VCaP (cell line): ENCODE measurements around the gene FXYD4.

Experiments used
- H3K27ac ChIP-seq: fragments of 450-650 bp; 2 replicates; pipeline ENCODE4 v1.5.1; 2017
- TF ChIP-seq, protein P1 (sequence below): fragments of 450-650 bp; conservative IDR thresholded peaks from 2 replicates; pipeline ENCODE4 v1.5.1; 2017; ENCODE audit warnings: mild to moderate bottlenecking, moderate library complexity

Gene FXYD4

DNA sequence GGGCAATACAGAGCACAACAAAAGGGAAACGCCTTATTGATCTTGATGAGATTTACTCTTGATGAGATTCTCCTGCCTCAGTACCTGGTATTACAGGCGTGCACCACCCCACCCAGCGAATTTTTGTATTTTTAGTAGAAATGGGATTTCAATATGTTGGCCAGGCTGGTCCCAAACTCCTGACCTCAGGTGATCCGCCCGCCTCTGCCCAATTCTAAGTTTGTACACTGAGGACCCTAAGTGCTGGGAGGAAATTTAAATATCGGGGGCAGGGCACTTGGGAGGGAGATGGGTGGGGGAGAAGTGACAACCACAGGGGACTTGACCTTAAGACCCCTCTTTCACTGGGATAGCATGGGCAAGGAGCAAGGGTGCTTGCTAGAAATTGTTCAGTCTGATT, 23.4 kb downstream of the FXYD4 start:
- TF ChIP-seq, protein P1, sequence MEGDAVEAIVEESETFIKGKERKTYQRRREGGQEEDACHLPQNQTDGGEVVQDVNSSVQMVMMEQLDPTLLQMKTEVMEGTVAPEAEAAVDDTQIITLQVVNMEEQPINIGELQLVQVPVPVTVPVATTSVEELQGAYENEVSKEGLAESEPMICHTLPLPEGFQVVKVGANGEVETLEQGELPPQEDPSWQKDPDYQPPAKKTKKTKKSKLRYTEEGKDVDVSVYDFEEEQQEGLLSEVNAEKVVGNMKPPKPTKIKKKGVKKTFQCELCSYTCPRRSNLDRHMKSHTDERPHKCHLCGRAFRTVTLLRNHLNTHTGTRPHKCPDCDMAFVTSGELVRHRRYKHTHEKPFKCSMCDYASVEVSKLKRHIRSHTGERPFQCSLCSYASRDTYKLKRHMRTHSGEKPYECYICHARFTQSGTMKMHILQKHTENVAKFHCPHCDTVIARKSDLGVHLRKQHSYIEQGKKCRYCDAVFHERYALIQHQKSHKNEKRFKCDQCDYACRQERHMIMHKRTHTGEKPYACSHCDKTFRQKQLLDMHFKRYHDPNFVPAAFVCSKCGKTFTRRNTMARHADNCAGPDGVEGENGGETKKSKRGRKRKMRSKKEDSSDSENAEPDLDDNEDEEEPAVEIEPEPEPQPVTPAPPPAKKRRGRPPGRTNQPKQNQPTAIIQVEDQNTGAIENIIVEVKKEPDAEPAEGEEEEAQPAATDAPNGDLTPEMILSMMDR = no peak
- peak overlapping the region; percentile 99 for H3K27ac ChIP-seq

DNA sequence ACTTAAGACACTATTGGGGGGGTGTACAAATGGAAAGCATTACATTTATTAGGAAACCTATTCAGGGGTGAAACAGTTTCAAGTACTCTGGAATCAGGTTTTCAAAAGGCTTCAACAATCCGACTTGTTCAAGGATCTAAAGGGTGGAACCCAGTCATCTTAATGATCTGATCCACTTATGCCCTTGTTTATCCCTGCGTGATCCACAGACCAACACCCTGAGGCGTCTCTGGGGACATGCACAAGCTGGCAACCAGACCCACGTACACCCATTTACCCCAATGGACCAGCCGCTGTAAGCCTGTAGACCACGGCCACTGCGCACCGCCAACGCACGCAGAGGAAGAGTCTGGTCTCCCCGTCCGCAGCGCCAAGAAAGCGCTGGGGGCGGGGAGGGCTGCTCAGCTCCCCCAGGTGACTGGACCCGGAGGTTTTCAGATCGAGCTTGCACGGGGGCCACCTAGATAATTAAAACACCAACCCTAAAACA, 24.2 kb downstream of the FXYD4 start:
- TF ChIP-seq, protein P1 = no peak
- H3K27ac ChIP-seq = peak overlapping the region; percentile 99

DNA sequence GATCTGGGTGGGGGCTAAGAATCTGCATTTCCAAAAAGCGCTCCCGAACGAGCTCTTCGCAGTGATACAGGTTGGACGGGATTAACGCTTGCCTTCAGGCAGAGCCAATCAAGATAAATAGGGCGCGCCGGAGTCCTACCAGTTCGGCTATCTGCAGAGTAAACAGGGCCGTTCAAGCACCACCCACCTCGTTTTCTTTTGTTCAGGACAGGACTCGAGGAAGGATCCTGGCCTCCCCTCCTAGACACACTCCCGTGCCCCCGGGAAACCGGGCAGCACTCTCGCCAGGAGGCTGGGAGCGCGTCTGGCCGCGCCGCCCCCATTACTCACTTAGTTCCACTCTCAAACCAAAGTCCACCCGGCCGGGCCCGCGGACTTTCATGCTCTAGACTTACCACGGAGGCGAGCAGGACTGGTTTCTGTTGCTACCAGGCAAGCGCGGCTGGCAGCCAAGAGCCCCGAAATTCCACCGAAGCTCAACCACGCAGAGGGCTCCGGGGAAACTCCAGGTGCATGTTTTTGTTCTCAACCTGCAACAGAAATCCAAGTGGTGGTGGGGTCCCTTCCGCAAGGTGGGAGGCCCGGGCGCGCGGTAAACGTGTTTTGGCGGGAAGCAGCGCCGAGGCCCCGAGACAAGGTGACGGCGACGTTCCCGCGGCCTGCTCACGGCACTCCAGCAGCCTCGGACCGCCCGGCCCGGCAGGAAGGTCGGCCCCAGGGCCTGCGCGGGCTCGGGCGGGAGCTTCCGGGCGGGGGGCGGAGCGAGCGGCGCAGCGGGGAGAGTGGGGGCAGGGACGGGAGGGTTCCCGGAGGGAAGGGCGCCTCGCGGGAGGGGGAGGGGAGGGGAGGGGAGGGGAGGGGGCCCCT, 24.9 kb downstream of the FXYD4 start:
- TF ChIP-seq, protein P1 = no peak
- peak overlapping the region; percentile 99 for H3K27ac ChIP-seq

DNA sequence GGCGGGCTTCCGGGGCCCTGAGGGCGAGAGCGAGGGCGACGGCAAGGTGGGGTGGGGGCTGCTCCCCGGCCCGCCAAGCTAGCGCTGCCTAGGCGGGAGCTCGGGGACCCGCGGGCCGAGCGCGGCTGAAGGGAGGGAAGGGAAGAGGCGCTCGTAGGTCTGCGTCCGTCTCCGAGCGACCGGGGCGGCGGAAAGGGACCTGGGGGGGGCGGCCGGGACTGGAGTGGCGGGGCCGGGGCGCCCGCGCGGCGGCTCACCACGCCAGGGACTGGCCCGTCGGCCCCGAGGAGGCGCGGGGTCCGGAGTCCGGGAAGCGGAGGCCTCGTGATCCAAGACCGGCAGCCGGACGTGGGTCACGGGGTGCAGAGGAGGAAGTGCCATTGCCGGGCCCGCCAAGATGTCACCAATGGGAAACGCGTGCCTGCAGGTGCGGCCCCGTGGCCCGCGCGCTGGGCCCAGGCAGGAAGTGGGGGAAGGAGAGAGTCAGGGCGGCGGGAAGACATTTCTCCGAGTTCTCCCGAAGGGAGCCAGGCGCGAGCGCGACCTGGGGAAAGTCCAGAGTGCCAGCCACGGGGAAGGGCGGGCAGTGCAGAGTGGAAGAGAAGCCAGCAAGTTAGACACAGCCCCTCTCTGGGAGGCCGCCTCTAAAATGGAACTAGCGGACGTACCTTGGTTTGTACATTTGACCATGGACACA, 25.6 kb downstream of the FXYD4 start:
- TF ChIP-seq, protein P1 = no peak
- peak overlapping the region; percentile 99 for H3K27ac ChIP-seq

DNA sequence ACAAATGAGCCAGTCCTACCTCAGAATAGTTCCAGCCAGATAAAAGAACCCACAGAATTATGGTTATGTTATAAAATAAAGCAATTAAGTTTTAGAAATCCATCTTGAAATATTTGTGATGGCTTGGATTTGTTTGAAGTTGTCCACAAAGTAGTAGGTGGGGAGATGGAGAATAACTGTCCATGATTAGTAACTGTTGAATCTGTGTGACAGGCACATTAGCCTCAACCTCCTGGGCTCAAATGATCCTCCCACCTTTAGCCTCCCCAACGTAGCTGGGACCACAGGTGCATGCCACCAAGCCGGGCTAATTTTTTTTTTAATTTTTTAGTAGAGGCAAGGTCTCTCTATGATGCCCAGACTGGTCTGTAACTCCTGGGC, 27.5 kb downstream of the FXYD4 start:
- TF ChIP-seq, protein P1 = no peak
- peak overlapping the region; percentile 99 for H3K27ac ChIP-seq

DNA sequence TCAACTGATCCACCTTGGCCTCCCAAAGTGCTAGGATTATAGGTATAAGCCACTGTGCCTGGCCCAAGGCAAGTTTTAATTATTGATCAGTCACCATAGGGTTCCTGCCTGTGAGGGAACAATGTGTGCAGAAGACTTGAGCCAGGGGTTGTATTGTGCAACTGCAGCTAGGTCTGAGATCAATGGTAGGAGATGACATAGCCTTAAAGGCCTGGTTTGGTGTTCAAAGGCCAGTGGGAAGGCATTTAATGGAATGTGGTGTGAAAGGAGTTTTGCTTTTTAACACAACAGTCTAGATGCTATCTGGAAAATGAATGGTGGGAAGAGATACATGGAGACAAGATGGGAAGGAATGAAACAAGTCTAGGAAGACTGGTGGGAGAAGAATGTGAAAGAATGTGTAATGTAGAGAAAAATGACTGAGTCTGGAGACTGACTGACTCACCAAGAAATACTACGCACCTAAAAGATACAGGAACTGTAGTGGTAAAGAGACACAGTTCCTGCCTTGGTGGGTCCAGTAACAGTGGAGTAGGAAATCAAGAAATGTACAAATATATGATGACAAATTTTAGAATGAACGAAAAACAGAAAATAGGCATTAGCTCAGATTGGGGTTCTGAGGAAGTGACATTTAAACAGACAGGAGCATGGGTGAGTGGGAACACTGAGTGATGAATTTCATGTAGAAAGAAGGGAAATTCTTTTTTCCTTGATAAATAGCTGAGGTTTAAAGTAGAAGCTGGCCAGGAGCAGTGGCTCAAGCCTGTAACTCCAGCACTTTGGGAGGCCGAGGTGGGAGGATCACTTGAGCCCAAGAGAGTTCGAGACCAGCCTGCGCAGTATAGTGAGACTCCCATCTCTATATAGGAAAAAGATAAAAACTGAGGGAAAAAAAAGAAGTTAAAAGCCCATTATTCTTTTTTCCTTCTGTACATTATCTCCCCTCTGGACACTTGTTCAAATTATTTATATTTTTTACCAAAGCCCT, 28.2 kb downstream of the FXYD4 start:
- TF ChIP-seq, protein P1 = no peak
- H3K27ac ChIP-seq = peak overlapping the region; percentile 99
